ENCODE results near the gene SERTAD4.

SERTAD4 gene

GRCh38 chr1:210233216-210233494, 559 bp downstream of the SERTAD4 start:
- no peak for DNase-seq (ENCODE audit: low read depth in 2 of 2)

- no peak for DNase-seq (ENCODE audit: low read depth in 2 of 2)
Measured at GRCh38 chr1:210233495-210234328, 1.1 kb downstream of the SERTAD4 start.

GRCh38 chr1:210234329-210234757, 1.7 kb downstream of the SERTAD4 start:
- no peak for DNase-seq (ENCODE audit: low read depth in 2 of 2)

GRCh38 chr1:210235363-210236053, 2.9 kb downstream of the SERTAD4 start:
- no peak for DNase-seq (ENCODE audit: low read depth in 2 of 2)

GRCh38 chr1:210236386-210236839, 3.8 kb downstream of the SERTAD4 start:
- DNase-seq (ENCODE audit: low read depth in 2 of 2), result no peak

- DNase-seq (ENCODE audit: low read depth in 2 of 2), result peak; percentile 56 to 57
Measured at GRCh38 chr1:210236840-210237409, 4.3 kb downstream of the SERTAD4 start.

GRCh38 chr1:210237479-210237878, 4.9 kb downstream of the SERTAD4 start:
- DNase-seq (ENCODE audit: low read depth in 2 of 2), result no peak

- DNase-seq (ENCODE audit: low read depth in 2 of 2), result no peak
Measured at GRCh38 chr1:210237981-210238380, 5.4 kb downstream of the SERTAD4 start.

- DNase-seq (ENCODE audit: low read depth in 2 of 2), result peak; percentile 90 to 92
Measured at GRCh38 chr1:210239349-210240111, 6.9 kb downstream of the SERTAD4 start.

- DNase-seq (ENCODE audit: low read depth in 2 of 2), result no peak
Measured at GRCh38 chr1:210241121-210241520, 8.5 kb downstream of the SERTAD4 start.

GRCh38 chr1:210244746-210245367, 12.3 kb downstream of the SERTAD4 start:
- no peak for DNase-seq (ENCODE audit: low read depth in 2 of 2)

GRCh38 chr1:210246447-210246846, 13.9 kb downstream of the SERTAD4 start:
- no peak for DNase-seq (ENCODE audit: low read depth in 2 of 2)

GRCh38 chr1:210248341-210248740, 15.7 kb downstream of the SERTAD4 start:
- DNase-seq (ENCODE audit: low read depth in 2 of 2), result no peak

- DNase-seq (ENCODE audit: low read depth in 2 of 2), result no peak
Measured at GRCh38 chr1:210250665-210250997, 18.0 kb downstream of the SERTAD4 start.

GRCh38 chr1:210250998-210251679, 18.5 kb downstream of the SERTAD4 start:
- no peak for DNase-seq (ENCODE audit: low read depth in 2 of 2)

GRCh38 chr1:210251680-210252490, 19.3 kb downstream of the SERTAD4 start:
- no peak for DNase-seq (ENCODE audit: low read depth in 2 of 2)

- DNase-seq (ENCODE audit: low read depth in 2 of 2), result no peak
Measured at GRCh38 chr1:210252621-210253051, 20.0 kb downstream of the SERTAD4 start.

- no peak for DNase-seq (ENCODE audit: low read depth in 2 of 2)
Measured at GRCh38 chr1:210254298-210254697, 21.7 kb downstream of the SERTAD4 start.

GRCh38 chr1:210257698-210258529, 25.3 kb downstream of the SERTAD4 start:
- no peak for DNase-seq (ENCODE audit: low read depth in 2 of 2)
